Endothelial cell of umbilical vein (primary cell): ENCODE results near the gene ZNF609. TPM values are rescaled to one million over a fixed set of nuclear protein-coding genes. Genes with fewer than 3 reads are reported as not detected.
A peak's percentile ranks its signal among the peaks of the same experiment; 100 is the strongest.

Source experiments
- BruUV-seq: library from RNA; stranded (reverse); fragments of 400-500 nt; replicated peaks from 2 replicates; lab custom pipeline; 2021; lab: Mats Ljungman, UMichigan
- CTCF ChIA-PET: fragments of 300-600, 350-600 bp; sonication (Branson Sonifier 250); formaldehyde crosslinking; loops from one replicate; lab custom pipeline; 2021; ENCODE audit warnings: antibody characterized with exemption, inconsistent platforms; lab: Charles Lee
- POLR2A ChIA-PET: fragments of 300-600, 350-600 bp; sonication (Branson Sonifier 250); formaldehyde crosslinking; loops from one replicate; lab custom pipeline; 2021; ENCODE audit warnings: antibody characterized with exemption, inconsistent platforms; lab: Charles Lee
- DNase-seq: peaks from one replicate; pipeline ENCODE4 v3.0.0-alpha.2; 2011; ENCODE audit warnings: low read depth, low spot score
- FAIRE-seq: peaks from 2 replicates; lab custom pipeline; 2011; peaks lifted over from hg19 to GRCh38; lab: Jason Lieb, UNC
- H2AFZ ChIP-seq: 2 replicates; pipeline ENCODE4 v1.6.0; 2012; ENCODE audit warnings: low read depth, low read length, control low read depth, inconsistent platforms
- H3K27ac ChIP-seq: 2 replicates; pipeline ENCODE4 v1.5.1; 2011; ENCODE audit warnings: low read depth, mild to moderate bottlenecking, control low read depth, low read length, moderate library complexity; ENCODE audit not compliant: insufficient read depth
- H3K27me3 ChIP-seq, 2 experiments: 2 replicates each; pipeline versions ENCODE4 v1.6.0 to v1.6.1; 2011; ENCODE audit warnings: low read length in 2 of 2, mixed read lengths in 1 of 2; ENCODE audit not compliant: control insufficient read depth in 2 of 2, insufficient read depth in 2 of 2
- H3K36me3 ChIP-seq, 2 experiments: 2 replicates in 1 of 2; 3 replicates in 1 of 2; pipeline ENCODE4 v1.5.1; 2011; ENCODE audit warnings: low read length in 2 of 2, mild to moderate bottlenecking in 1 of 2, moderate library complexity in 1 of 2; ENCODE audit not compliant: control insufficient read depth in 2 of 2, insufficient read depth in 2 of 2; ENCODE audit errors: extremely low read depth in 1 of 2
- H3K4me1 ChIP-seq: 3 replicates; pipeline ENCODE4 v1.5.1; 2011; ENCODE audit warnings: mild to moderate bottlenecking, low read length; ENCODE audit not compliant: control insufficient read depth, insufficient read depth; ENCODE audit errors: extremely low read depth
- H3K4me2 ChIP-seq: 2 replicates; pipeline ENCODE4 v1.6.1; 2011; ENCODE audit warnings: low read length, control low read depth, mixed read lengths; ENCODE audit not compliant: insufficient read depth
- H3K4me3 ChIP-seq, 3 experiments: fragments of 200-600 bp in 1 of 3; sonication (generic), shearing (Covaris generic) in 1 of 3; replicated peaks in 1 of 3; 2 replicates each; pipeline ENCODE4 v1.5.1; 2011 to 2016; ENCODE audit warnings: control low read depth in 3 of 3, low read length in 3 of 3, mild to moderate bottlenecking in 2 of 3, inconsistent platforms in 1 of 3, low read depth in 1 of 3, moderate library complexity in 1 of 3; ENCODE audit not compliant: insufficient read depth in 1 of 3
- H3K79me2 ChIP-seq: 2 replicates; pipeline ENCODE4 v1.6.0; 2012; ENCODE audit warnings: low read length, inconsistent platforms; ENCODE audit not compliant: control insufficient read depth, insufficient read depth
- H3K9ac ChIP-seq: replicated peaks from 2 replicates; pipeline ENCODE3; 2011; ENCODE audit warnings: low read length, control low read depth; ENCODE audit not compliant: insufficient read depth; ENCODE audit errors: extremely low read depth
- H3K9me1 ChIP-seq: replicated peaks from 3 replicates; pipeline ENCODE4 v1.6.0; 2011; ENCODE audit warnings: mild to moderate bottlenecking, low read length; ENCODE audit not compliant: control insufficient read depth, insufficient read depth; ENCODE audit errors: extremely low read depth
- H3K9me3 ChIP-seq: replicated peaks from 2 replicates; pipeline ENCODE4 v1.5.1; 2012; ENCODE audit warnings: low read length, inconsistent platforms; ENCODE audit not compliant: control insufficient read depth, insufficient read depth
- H4K20me1 ChIP-seq: replicated peaks from 2 replicates; pipeline ENCODE3; 2011; ENCODE audit warnings: mild to moderate bottlenecking, low read length; ENCODE audit not compliant: control insufficient read depth, insufficient read depth; ENCODE audit errors: extremely low read depth
- EZH2 ChIP-seq: IDR thresholded peaks from 2 replicates; pipeline ENCODE4 v1.6.1; 2012; ENCODE audit warnings: borderline replicate concordance, low read depth, mild to moderate bottlenecking, moderate library complexity, low read length, inconsistent platforms; ENCODE audit not compliant: severe bottlenecking
- FOS ChIP-seq: IDR thresholded peaks from 2 replicates; pipeline ENCODE4 v1.6.1; 2011; ENCODE audit warnings: mild to moderate bottlenecking, low read length, moderate library complexity, borderline replicate concordance; ENCODE audit not compliant: insufficient read depth
- GATA2 ChIP-seq: IDR thresholded peaks from 2 replicates; pipeline ENCODE4 v1.7.0; 2011; ENCODE audit warnings: low read depth, mild to moderate bottlenecking, moderate library complexity, mixed read lengths, low read length; ENCODE audit not compliant: insufficient read length, insufficient read depth
- JUN ChIP-seq: IDR thresholded peaks from 2 replicates; pipeline ENCODE4 v1.6.1; 2011; ENCODE audit warnings: borderline replicate concordance, low read depth; ENCODE audit not compliant: insufficient read length, insufficient read depth
- MYC ChIP-seq: IDR thresholded peaks from one replicate; pipeline ENCODE4 v1.6.1; 2011; ENCODE audit warnings: mild to moderate bottlenecking, low read depth, low read length
- POLR2A ChIP-seq: IDR thresholded peaks from 2 replicates; pipeline ENCODE4 v1.6.1; 2012; ENCODE audit warnings: low read depth, mild to moderate bottlenecking, control low read depth, low read length
- POLR2AphosphoS5 ChIP-seq: IDR thresholded peaks from 2 replicates; pipeline ENCODE4 v1.6.1; 2012; ENCODE audit warnings: low read depth, mild to moderate bottlenecking, control low read depth, low read length, moderate library complexity; ENCODE audit not compliant: insufficient read depth
- dilution Hi-C: fragments of 300-500 bp; cut with MboI; formaldehyde crosslinking; loops from one replicate; pipeline ENCODE4 v1.15.0; 2019; ENCODE audit warnings: low sequenced_read_pairs; ENCODE audit not compliant: extremely low pct_ligation_motif_present
- intact Hi-C: fragments of 100-400 bp; cut with micrococcal nuclease; formaldehyde crosslinking; loops from one replicate; pipeline ENCODE4 v1.10.0; 2022
- polyA plus RNA-seq, 4 experiments: library from polyadenylated mRNA; depleted of rRNA in 3 of 4; stranded (reverse) in 3 of 4; unstranded in 1 of 4; fragments of >200 nt; gene quantifications; 2 replicates each; pipeline versions ENCODE4 v1.2.1 to v1.2.3, GENCODE V29; 2011 to 2012; ENCODE audit warnings: missing spikeins in 1 of 4
- total RNA-seq: library from RNA; stranded (reverse); gene quantifications from 2 replicates; pipeline ENCODE4 v1.2.3, GENCODE V29; 2021
- TF ChIP-seq, protein P1 (sequence below), 2 donors: IDR thresholded peaks; 1 replicate in 1 of 2; 2 replicates in 1 of 2; pipeline ENCODE4 v1.5.1; 2011; ENCODE audit warnings: low read length in 2 of 2, mild to moderate bottlenecking in 2 of 2, moderate library complexity in 2 of 2, control low read depth in 1 of 2, inconsistent platforms in 1 of 2, low read depth in 1 of 2; ENCODE audit not compliant: insufficient read depth in 1 of 2; ENCODE audit errors: extremely low read depth in 1 of 2
- TF ChIP-seq, protein P2 (sequence below): IDR thresholded peaks from 2 replicates; pipeline ENCODE4 v1.6.1; 2011; ENCODE audit not compliant: insufficient read depth, insufficient read length

The ZNF609 gene
- total and polyA plus RNA-seq, 2 donors (not counting 3 experiments of a cell fraction or from before 2014, with no cell fraction given), result 18.2 to 49.6 TPM

DNA sequence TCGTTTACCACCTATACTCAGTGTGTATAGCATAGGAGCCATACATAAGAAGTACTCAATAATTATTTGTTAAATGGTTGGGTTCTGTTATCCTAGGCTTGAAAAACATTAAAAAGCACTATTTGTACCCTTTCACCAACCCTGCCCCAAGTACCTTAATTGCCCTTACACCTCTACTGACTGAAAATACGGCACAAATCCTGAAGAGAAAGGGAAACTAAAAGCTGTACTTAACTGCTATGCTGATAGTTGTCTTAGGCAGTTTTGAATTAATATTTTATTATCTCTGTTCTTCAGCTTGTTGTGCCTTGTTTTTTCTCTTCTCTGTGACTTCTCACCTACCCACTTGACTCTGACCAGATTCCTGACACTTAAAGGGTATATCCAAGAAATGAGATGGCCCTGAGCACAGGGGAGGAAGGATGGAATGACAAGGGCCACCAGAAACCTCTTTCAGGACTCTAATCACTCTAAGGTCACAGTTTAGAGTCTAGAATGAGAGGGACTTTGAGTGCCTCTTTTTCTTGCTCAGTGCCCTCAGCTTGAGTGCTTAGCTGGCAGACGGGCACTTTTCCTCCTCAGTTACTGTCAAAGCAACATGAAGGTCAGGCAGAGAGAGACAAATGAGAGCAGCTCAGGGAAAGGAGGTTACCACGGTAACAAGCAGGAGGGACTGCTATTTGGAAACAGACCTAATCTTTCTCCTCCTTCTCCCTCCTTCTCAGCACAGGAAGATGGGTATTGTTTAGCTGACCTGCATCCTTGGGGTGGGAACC is 136.5 kb downstream of the ZNF609 start:
- Histone ChIP-seq H4K20me1 (peaks cover 10% of the 10 kb centered on the region), H3K27ac (no peak overlapping the region), H3K9ac (no peak overlapping the region), H3K9me1 (no peaks in the 10 kb centered on the region), H3K79me2 (peaks cover 72% of the 10 kb centered on the region), H3K4me3 (no peak overlapping the region), H2AFZ (no peak overlapping the region), H3K36me3 (no peaks in the 10 kb centered on the region), H3K27me3 (no peaks in the 10 kb centered on the region), H3K9me3 (no peaks in the 10 kb centered on the region), H3K4me1 (peaks cover 12% of the 10 kb centered on the region), H3K4me2 (no peak overlapping the region)
- TF ChIP-seq, protein P1, sequence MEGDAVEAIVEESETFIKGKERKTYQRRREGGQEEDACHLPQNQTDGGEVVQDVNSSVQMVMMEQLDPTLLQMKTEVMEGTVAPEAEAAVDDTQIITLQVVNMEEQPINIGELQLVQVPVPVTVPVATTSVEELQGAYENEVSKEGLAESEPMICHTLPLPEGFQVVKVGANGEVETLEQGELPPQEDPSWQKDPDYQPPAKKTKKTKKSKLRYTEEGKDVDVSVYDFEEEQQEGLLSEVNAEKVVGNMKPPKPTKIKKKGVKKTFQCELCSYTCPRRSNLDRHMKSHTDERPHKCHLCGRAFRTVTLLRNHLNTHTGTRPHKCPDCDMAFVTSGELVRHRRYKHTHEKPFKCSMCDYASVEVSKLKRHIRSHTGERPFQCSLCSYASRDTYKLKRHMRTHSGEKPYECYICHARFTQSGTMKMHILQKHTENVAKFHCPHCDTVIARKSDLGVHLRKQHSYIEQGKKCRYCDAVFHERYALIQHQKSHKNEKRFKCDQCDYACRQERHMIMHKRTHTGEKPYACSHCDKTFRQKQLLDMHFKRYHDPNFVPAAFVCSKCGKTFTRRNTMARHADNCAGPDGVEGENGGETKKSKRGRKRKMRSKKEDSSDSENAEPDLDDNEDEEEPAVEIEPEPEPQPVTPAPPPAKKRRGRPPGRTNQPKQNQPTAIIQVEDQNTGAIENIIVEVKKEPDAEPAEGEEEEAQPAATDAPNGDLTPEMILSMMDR (IDR thresholded peaks at IDR 0.05; ENCODE audit: extremely low read depth in 1 of 2, insufficient read depth in 1 of 2, low read depth in 1 of 2, low read length in 2 of 2), result no peak
- TF ChIP-seq JUN, result no peak
- no peak for TF ChIP-seq POLR2A
- TF ChIP-seq, protein P2, sequence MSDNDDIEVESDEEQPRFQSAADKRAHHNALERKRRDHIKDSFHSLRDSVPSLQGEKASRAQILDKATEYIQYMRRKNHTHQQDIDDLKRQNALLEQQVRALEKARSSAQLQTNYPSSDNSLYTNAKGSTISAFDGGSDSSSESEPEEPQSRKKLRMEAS, result no peak
- TF ChIP-seq EZH2, result no peak
- no peak for TF ChIP-seq GATA2
- no peak for TF ChIP-seq POLR2AphosphoS5
- no peak for TF ChIP-seq FOS
- TF ChIP-seq MYC, result no peak
- DNase-seq, result peak; percentile 62
- ChIA-PET CTCF (interaction anchor here (0.7 to 1.5 kb wide), 3 partner anchors 120 to 171 kb away, joined by 3 read pairs; no protein-coding TSS in a partner anchor), POLR2A (no interaction called here)
- intact Hi-C loops, result no loop called here
- no TSS peak for BruUV-seq
- peak; percentile 70 for FAIRE-seq
- dilution Hi-C loops, result no loop called here
